ENCODE measurements around the gene PLCG1. TPM values are rescaled to one million over a fixed set of nuclear protein-coding genes. Genes with fewer than 3 reads are reported as not detected.

PLCG1 gene
- total RNA-seq, 2 donors from 2014 or later: 185 to 255 TPM

GRCh38 chr20:41183391-41183790, 46.0 kb downstream of the PLCG1 start:
- Histone ChIP-seq H3K36me3 (no peaks in the 10 kb centered on the region), H3K4me1 (ENCODE audit: control insufficient read depth in 1 of 2, low read depth in 2 of 2) (peaks cover 6 to 25% of the 10 kb centered on the region in 2 donors), H3K9me3 (no peaks in the 10 kb centered on the region), H3K4me3 (no peak overlapping the region), H3K27me3 (replicated peaks; ENCODE audit: insufficient read depth) (no peaks in the 10 kb centered on the region), H3K27ac (no peak overlapping the region)
- DNase-seq (ENCODE audit: low spot score): no peak
- no peak for ATAC-seq (ENCODE audit: insufficient number of reproducible peaks, low FRiP score, low read depth)
- no peak for TF ChIP-seq CTCF (IDR thresholded peaks at IDR 0.05)

GRCh38 chr20:41183831-41184230, 46.5 kb downstream of the PLCG1 start:
- no peaks in the 10 kb centered on the region for H3K36me3 ChIP-seq
- DNase-seq (ENCODE audit: low spot score): no peak
- H3K27me3 ChIP-seq (replicated peaks; ENCODE audit: insufficient read depth): no peaks in the 10 kb centered on the region
- no peak for TF ChIP-seq CTCF (IDR thresholded peaks at IDR 0.05)
- no peaks in the 10 kb centered on the region for H3K9me3 ChIP-seq
- no peak overlapping the region for H3K27ac ChIP-seq
- H3K4me1 ChIP-seq (ENCODE audit: control insufficient read depth in 1 of 2, low read depth in 2 of 2): peaks cover 2 to 21% of the 10 kb centered on the region in 2 donors
- no peak for ATAC-seq (ENCODE audit: insufficient number of reproducible peaks, low FRiP score, low read depth)
- no peak overlapping the region for H3K4me3 ChIP-seq

GRCh38 chr20:41185013-41185757, 47.8 kb downstream of the PLCG1 start:
- Histone ChIP-seq H3K4me1 (ENCODE audit: control insufficient read depth in 1 of 2, low read depth in 2 of 2) (peaks cover 0 to 11% of the 10 kb centered on the region in 2 donors), H3K27ac (peak overlapping the region in 1 of 2 donors; percentile 41), H3K27me3 (replicated peaks; ENCODE audit: insufficient read depth) (no peaks in the 10 kb centered on the region), H3K4me3 (no peak overlapping the region), H3K36me3 (no peaks in the 10 kb centered on the region), H3K9me3 (peaks cover 4% of the 10 kb centered on the region)
- TF ChIP-seq CTCF (IDR thresholded peaks at IDR 0.05): peak; percentile 15
- no peak for DNase-seq (ENCODE audit: low spot score)
- ATAC-seq (ENCODE audit: insufficient number of reproducible peaks, low FRiP score, low read depth): no peak

- Histone ChIP-seq H3K9me3 (peaks cover 4% of the 10 kb centered on the region), H3K4me3 (no peak overlapping the region), H3K27me3 (replicated peaks; ENCODE audit: insufficient read depth) (no peaks in the 10 kb centered on the region), H3K27ac (no peak overlapping the region), H3K36me3 (no peaks in the 10 kb centered on the region), H3K4me1 (ENCODE audit: control insufficient read depth in 1 of 2, low read depth in 2 of 2) (peaks cover 0 to 11% of the 10 kb centered on the region in 2 donors)
- DNase-seq (ENCODE audit: low spot score) (no peak), ATAC-seq (ENCODE audit: insufficient number of reproducible peaks, low FRiP score, low read depth) (no peak)
- no peak for TF ChIP-seq CTCF (IDR thresholded peaks at IDR 0.05)
These were observed 50.3 kb downstream of the PLCG1 start for GRCh38 chr20:41187668-41188067.

GRCh38 chr20:41191562-41192500, 54.5 kb downstream of the PLCG1 start:
- Histone ChIP-seq H3K27me3 (replicated peaks; ENCODE audit: insufficient read depth) (no peaks in the 10 kb centered on the region), H3K27ac (no peak overlapping the region), H3K36me3 (no peaks in the 10 kb centered on the region), H3K4me3 (no peak overlapping the region), H3K4me1 (ENCODE audit: control insufficient read depth in 1 of 2, low read depth in 2 of 2) (no peaks in the 10 kb centered on the region), H3K9me3 (peaks cover 7% of the 10 kb centered on the region)
- DNase-seq (ENCODE audit: low spot score) (no peak), ATAC-seq (ENCODE audit: insufficient number of reproducible peaks, low FRiP score, low read depth) (no peak)
- no peak for TF ChIP-seq CTCF (IDR thresholded peaks at IDR 0.05)

Data from thoracic aorta (tissue), 2 donors.